BE2C (cell line): Measurements from ENCODE around the gene USP24.

ENCODE experiments used
- DNase-seq: peaks from one replicate; pipeline ENCODE4 v3.0.0-alpha.2; 2020
- H3K27me3 ChIP-seq: fragments of 250-450 bp; sonication (Bioruptor Pico); 2 replicates; pipeline ENCODE4 v1.5.1; 2020; ENCODE audit warnings: mild to moderate bottlenecking
- H3K36me3 ChIP-seq: fragments of 250-450 bp; sonication (Bioruptor Pico); 2 replicates; pipeline ENCODE4 v1.5.1; 2020; ENCODE audit warnings: mild to moderate bottlenecking
- H3K4me1 ChIP-seq: fragments of 250-450 bp; sonication (Bioruptor Pico); 2 replicates; pipeline ENCODE4 v1.5.1; 2020
- H3K4me3 ChIP-seq: 2 replicates; pipeline ENCODE4 v1.5.1; 2011; ENCODE audit warnings: low read depth, low read length
- H3K9me3 ChIP-seq: fragments of 250-450 bp; sonication (Bioruptor Pico); 2 replicates; pipeline ENCODE4 v1.5.1; 2020
- TF ChIP-seq, protein P1 (sequence below): IDR thresholded peaks from 2 replicates; pipeline ENCODE4 v1.5.1; 2012; ENCODE audit warnings: mild to moderate bottlenecking, low read depth, low read length

The USP24 gene

DNA sequence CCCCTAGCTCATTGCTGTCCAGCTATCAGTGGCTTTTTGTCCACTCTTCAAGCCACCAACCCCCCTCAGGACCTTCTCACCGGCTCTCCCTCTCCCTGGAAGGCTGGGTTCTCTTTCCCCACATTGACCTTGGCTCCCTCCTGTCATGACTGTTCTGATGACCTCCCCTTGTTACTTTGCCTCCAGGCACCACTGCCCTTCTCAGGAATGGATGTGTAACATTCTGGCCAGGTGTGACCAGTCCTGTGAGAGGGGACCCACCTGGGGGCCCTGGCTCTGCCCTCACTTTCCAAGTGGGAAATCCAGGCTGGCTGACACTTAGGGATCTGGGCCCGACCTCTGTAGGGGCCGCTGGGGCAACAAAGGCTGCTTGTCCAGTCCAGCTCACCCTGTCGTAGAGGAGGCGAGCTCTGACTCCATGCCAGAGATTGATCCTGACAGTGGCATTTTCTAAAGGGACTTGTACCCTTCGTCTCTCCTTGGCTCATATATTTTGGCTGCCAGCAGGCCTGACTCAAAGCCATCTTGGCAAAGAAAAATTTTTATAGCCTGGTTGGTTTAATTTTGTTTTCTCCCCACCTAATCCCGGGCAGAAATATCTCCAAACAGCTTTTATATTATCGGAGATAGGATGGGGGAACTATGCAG is 37.9 kb upstream of the USP24 start:
- TF ChIP-seq, protein P1, sequence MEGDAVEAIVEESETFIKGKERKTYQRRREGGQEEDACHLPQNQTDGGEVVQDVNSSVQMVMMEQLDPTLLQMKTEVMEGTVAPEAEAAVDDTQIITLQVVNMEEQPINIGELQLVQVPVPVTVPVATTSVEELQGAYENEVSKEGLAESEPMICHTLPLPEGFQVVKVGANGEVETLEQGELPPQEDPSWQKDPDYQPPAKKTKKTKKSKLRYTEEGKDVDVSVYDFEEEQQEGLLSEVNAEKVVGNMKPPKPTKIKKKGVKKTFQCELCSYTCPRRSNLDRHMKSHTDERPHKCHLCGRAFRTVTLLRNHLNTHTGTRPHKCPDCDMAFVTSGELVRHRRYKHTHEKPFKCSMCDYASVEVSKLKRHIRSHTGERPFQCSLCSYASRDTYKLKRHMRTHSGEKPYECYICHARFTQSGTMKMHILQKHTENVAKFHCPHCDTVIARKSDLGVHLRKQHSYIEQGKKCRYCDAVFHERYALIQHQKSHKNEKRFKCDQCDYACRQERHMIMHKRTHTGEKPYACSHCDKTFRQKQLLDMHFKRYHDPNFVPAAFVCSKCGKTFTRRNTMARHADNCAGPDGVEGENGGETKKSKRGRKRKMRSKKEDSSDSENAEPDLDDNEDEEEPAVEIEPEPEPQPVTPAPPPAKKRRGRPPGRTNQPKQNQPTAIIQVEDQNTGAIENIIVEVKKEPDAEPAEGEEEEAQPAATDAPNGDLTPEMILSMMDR = no peak
- H3K9me3 ChIP-seq = no peaks in the 10 kb centered on the region
- H3K4me3 ChIP-seq = no peak overlapping the region
- no peaks in the 10 kb centered on the region for H3K27me3 ChIP-seq
- no peak for DNase-seq
- H3K4me1 ChIP-seq = no peaks in the 10 kb centered on the region
- H3K36me3 ChIP-seq = no peaks in the 10 kb centered on the region

DNA sequence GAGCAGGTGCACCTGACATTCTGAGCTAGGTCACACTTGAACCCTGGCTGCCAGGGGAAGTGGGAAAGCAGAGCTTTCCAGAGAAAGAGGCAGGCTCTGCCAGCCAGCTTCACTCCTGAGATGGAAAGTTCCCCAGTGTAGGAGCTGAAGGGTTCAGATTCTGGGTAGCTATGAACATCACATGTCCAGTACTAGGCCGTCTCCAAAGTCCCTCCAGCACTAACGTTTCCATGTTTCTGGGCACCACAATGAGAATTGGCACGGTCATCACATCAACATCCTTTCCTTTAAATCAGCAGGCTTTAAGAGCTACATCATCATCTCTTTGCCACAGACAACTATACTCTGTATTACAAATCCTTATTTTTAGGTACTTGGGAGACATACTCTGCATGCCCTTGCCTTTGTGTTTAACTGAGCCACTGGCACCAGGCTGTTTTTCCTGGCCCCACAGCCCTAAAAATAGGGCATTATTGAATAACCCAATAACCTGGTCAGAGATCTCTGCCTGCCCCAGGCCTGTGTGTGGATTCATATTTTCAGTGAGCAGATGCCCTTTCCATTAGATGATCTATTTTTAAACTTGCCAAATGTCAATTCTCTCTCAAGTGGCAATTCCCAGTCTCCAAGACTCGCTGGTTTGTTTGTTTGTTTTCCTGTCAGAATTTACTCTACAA is 35.4 kb upstream of the USP24 start:
- TF ChIP-seq, protein P1 = no peak
- Histone ChIP-seq H3K36me3 (no peaks in the 10 kb centered on the region), H3K27me3 (no peaks in the 10 kb centered on the region), H3K4me1 (no peaks in the 10 kb centered on the region), H3K4me3 (no peak overlapping the region), H3K9me3 (no peaks in the 10 kb centered on the region)
- no peak for DNase-seq

DNA sequence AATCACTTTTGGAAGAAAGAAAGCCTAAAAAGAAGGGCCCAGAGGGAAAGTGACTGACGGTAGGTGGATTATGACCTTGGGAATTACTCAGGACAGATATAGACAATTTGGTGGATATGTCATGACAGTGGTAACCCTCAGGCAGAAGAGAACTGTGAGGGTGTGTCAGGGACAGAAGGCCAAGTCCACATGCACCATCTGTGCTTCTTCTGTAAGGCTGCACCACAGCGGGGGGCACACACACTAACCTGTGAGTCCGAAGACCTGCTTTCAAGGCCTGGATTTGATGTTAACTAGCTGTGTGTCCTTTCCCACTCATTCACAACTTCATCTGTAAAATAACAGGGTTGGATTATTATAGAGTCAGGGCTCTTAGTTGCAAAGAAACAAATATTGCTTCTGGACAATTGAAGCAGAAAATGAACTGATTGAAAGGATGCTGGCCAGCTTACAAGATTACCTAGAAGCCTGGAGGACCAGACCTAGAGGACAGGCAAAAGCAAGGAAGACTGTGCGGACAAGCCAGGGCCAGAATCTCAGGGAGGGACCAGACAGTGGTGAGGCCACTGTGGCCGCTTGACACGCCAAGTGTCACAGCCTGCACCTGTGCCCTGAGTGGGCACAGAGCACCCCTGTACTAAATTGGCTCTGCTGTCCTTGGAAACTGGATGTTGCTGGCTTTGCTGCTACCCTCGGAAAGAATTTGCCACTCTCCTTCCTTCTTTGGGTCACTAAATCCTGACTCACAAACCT is 34.7 kb upstream of the USP24 start:
- no peaks in the 10 kb centered on the region for H3K27me3 ChIP-seq
- H3K4me3 ChIP-seq = no peak overlapping the region
- no peaks in the 10 kb centered on the region for H3K4me1 ChIP-seq
- TF ChIP-seq, protein P1 = no peak
- H3K9me3 ChIP-seq = no peaks in the 10 kb centered on the region
- no peak for DNase-seq
- no peaks in the 10 kb centered on the region for H3K36me3 ChIP-seq

DNA sequence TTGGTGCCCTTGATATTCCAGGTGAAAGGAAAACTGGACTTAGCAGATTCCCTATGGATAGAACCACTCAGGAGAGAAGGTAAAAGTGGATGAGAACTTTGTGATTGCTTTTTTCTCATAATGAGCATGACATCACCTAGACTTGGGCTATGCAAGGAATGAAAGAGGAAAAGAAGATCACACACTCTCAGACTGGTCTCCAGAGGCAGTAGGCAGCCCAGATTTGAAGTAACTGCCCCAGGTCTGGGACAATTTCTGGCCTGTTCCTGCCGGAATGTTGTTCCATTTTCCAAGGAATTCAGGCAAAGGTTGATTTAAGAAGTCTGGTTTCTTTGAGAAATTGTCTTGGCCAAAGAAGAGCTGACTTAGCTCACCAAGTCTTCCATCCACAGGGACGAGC is 31.7 kb upstream of the USP24 start:
- H3K4me1 ChIP-seq = no peaks in the 10 kb centered on the region
- no peaks in the 10 kb centered on the region for H3K36me3 ChIP-seq
- H3K27me3 ChIP-seq = no peaks in the 10 kb centered on the region
- no peak for DNase-seq
- no peak overlapping the region for H3K4me3 ChIP-seq
- TF ChIP-seq, protein P1 = no peak
- no peaks in the 10 kb centered on the region for H3K9me3 ChIP-seq

DNA sequence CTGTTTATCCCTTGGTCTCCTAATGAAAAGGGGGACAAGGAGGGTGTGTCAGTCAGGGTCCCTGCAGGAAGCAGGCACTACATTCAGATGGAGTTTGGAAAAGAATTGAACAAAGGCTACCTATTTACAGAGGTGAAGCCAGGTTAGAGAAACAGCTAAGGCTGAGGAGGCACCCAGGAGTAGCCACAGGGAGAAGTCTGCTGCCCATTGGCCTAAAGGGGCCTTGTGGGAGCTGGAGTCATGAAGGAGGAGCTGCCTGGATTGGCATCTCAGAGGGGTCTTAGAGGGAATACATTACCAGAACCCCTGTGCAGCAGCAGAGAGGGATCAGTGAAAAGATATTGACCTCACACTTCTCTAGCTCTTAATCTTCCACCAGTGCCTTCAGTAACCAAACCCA is 31.2 kb upstream of the USP24 start:
- TF ChIP-seq, protein P1 = no peak
- DNase-seq = no peak
- H3K9me3 ChIP-seq = no peaks in the 10 kb centered on the region
- no peak overlapping the region for H3K4me3 ChIP-seq
- no peaks in the 10 kb centered on the region for H3K27me3 ChIP-seq
- no peaks in the 10 kb centered on the region for H3K36me3 ChIP-seq
- H3K4me1 ChIP-seq = no peaks in the 10 kb centered on the region

DNA sequence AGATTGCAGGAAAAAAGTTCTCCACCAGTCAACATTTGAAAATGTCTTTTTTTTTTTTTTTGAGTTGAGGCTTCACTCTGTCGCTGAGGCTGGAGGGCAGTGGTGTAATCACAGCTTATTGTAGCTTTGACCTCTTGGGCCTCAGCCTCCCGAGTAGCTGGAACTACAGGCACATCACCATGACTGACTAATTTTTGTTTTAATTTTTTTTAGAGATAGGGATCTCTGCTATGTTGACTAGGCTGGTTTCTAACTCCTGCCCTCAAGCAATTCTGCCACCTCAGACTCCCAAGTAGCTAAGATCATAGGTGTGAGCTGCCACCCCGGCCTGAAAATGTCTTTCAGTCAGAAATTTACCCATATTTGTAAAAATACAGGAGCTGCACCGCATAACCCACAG is 30.6 kb upstream of the USP24 start:
- TF ChIP-seq, protein P1 = no peak
- DNase-seq = no peak
- H3K9me3 ChIP-seq = no peaks in the 10 kb centered on the region
- H3K4me1 ChIP-seq = no peaks in the 10 kb centered on the region
- no peak overlapping the region for H3K4me3 ChIP-seq
- no peaks in the 10 kb centered on the region for H3K36me3 ChIP-seq
- H3K27me3 ChIP-seq = no peaks in the 10 kb centered on the region
